Fibroblast of the conjunctiva (primary cell): ENCODE results near the gene EIF5B.

Source experiments
- DNase-seq: peaks from one replicate; pipeline ENCODE4 v3.0.0-alpha.2; 2010; ENCODE audit warnings: low read depth

The EIF5B gene

GRCh38 chr2:99404797-99405669 lies 67.8 kb downstream of the EIF5B start:
- no peak for DNase-seq

GRCh38 chr2:99406137-99406536 lies 68.9 kb downstream of the EIF5B start:
- no peak for DNase-seq

GRCh38 chr2:99410276-99410675 lies 73.1 kb downstream of the EIF5B start:
- no peak for DNase-seq

GRCh38 chr2:99414566-99414965 lies 77.4 kb downstream of the EIF5B start:
- no peak for DNase-seq

GRCh38 chr2:99417396-99417795 lies 80.2 kb downstream of the EIF5B start:
- DNase-seq = no peak

- DNase-seq = no peak
These were observed 82.8 kb downstream of the EIF5B start for GRCh38 chr2:99420031-99420430.

- no peak for DNase-seq
These were observed 83.6 kb downstream of the EIF5B start for GRCh38 chr2:99420751-99421299.

- DNase-seq = no peak
These were observed 84.3 kb downstream of the EIF5B start for GRCh38 chr2:99421469-99421868.

GRCh38 chr2:99422599-99422998 lies 85.4 kb downstream of the EIF5B start:
- no peak for DNase-seq

GRCh38 chr2:99424371-99424770 lies 87.2 kb downstream of the EIF5B start:
- no peak for DNase-seq

GRCh38 chr2:99425022-99425421 lies 87.8 kb downstream of the EIF5B start:
- DNase-seq = peak; percentile 80

- no peak for DNase-seq
These were observed 93.6 kb downstream of the EIF5B start for GRCh38 chr2:99430614-99431291.

- DNase-seq = no peak
These were observed 94.5 kb downstream of the EIF5B start for GRCh38 chr2:99431587-99432275.

- no peak for DNase-seq
These were observed 96.2 kb downstream of the EIF5B start for GRCh38 chr2:99433340-99433739.

- no peak for DNase-seq
These were observed 99.7 kb downstream of the EIF5B start for GRCh38 chr2:99436874-99437273.

GRCh38 chr2:99439971-99440505 lies 102.8 kb downstream of the EIF5B start:
- no peak for DNase-seq

- no peak for DNase-seq
These were observed 105.6 kb downstream of the EIF5B start for GRCh38 chr2:99442837-99443236.

GRCh38 chr2:99444222-99444621 lies 107.0 kb downstream of the EIF5B start:
- no peak for DNase-seq

- no peak for DNase-seq
These were observed 107.9 kb downstream of the EIF5B start for GRCh38 chr2:99445065-99445464.

GRCh38 chr2:99448556-99448955 lies 111.4 kb downstream of the EIF5B start:
- DNase-seq = no peak

- no peak for DNase-seq
These were observed 113.0 kb downstream of the EIF5B start for GRCh38 chr2:99450199-99450598.
